Upper lobe of left lung (tissue), 6 donors: ENCODE data around the gene APIP. TPM values are rescaled to one million over a fixed set of nuclear protein-coding genes. Genes with fewer than 3 reads are reported as not detected.
"Not testable (repeated sequence)": the region's sequence is repeated elsewhere in the genome, so short reads cannot be mapped to it uniquely, and the experiment has no call there.

Experiments
- ATAC-seq, 2 donors: fragments of 200-7000 bp; cut with Tn5 transposase; one replicate each; pipeline ENCODE4 v1.9.1; 2022; ENCODE audit warnings: mild to moderate bottlenecking in 2 of 2, moderate library complexity in 2 of 2; ENCODE audit not compliant: low FRiP score in 2 of 2
- DNase-seq, 2 donors: peaks; one replicate each; pipeline ENCODE4 v3.0.0-alpha.2; 2019 to 2020
- H3K27ac ChIP-seq, 4 donors: fragments of 200-600 bp; sonication (generic); one replicate each; pipeline ENCODE4 v1.5.1; 2016 to 2019
- H3K27me3 ChIP-seq, 4 donors: fragments of 200-600 bp; sonication (generic); one replicate each; pipeline ENCODE4 v1.5.1; 2017 to 2019
- H3K36me3 ChIP-seq, 4 donors: fragments of 200-600 bp; sonication (generic); one replicate each; pipeline ENCODE4 v1.5.1; 2016 to 2019
- H3K4me1 ChIP-seq, 4 donors: fragments of 200-600 bp; sonication (generic); one replicate each; pipeline ENCODE4 v1.5.1; 2018 to 2019
- H3K4me3 ChIP-seq, 4 donors: fragments of 200-600 bp; sonication (generic); one replicate each; pipeline ENCODE4 v1.5.1; 2017 to 2019; ENCODE audit warnings: mild to moderate bottlenecking in 2 of 4, moderate library complexity in 1 of 4
- H3K9me3 ChIP-seq, 4 donors: fragments of 200-600 bp; sonication (generic); one replicate each; pipeline ENCODE4 v1.5.1; 2018 to 2019
- CTCF ChIP-seq, 6 experiments: fragments of 450-650 bp in 4 of 6; fragments of 200-600 bp in 2 of 6; sonication (generic) in 2 of 6; IDR thresholded peaks; one replicate each; pipeline ENCODE4 v1.5.1; 2016 to 2019; ENCODE audit warnings: antibody characterized with exemption in 6 of 6
- EP300 ChIP-seq, 4 donors: sonication (generic); formaldehyde crosslinking; IDR thresholded peaks; one replicate each; pipeline ENCODE4 v1.5.1; 2017; ENCODE audit warnings: antibody characterized with exemption in 4 of 4, control low read depth in 2 of 4
- POLR2A ChIP-seq, 4 donors: fragments of 450-650 bp; IDR thresholded peaks; one replicate each; pipeline ENCODE4 v1.5.1; 2016 to 2017; ENCODE audit warnings: antibody characterized with exemption in 4 of 4, mild to moderate bottlenecking in 2 of 4
- POLR2AphosphoS5 ChIP-seq, 2 donors: sonication (generic); formaldehyde crosslinking; IDR thresholded peaks; one replicate each; pipeline ENCODE4 v1.5.1; 2017; ENCODE audit warnings: antibody characterized with exemption in 2 of 2
- WGBS, 2 donors: methylation state at CpG; one replicate each; pipeline ENCODE4 v1.1.5; 2017 to 2018; 5-methylcytosine and 5-hydroxymethylcytosine counted together
- total RNA-seq, 6 donors: library from RNA; depleted of rRNA in 4 of 6; stranded (reverse); fragments of >200 nt in 4 of 6; gene quantifications; one replicate each; pipeline versions ENCODE4 v1.1.0 to v1.2.1, GENCODE V29; 2016 to 2021
- donor health status: DM: no; HTN: no; CAD: no; lungs with moderate emphysema.
- donor health status: DM: no; HTN: yes; CAD: no; lungs with severe emphysema.

The APIP gene
- total RNA-seq, 6 donors from 2014 or later, result 4.2 to 47.4 (median 26.8) TPM

GRCh38 chr11:34904421-34904955 is 11.7 kb downstream of the APIP start:
- no peak overlapping the region for H3K4me3 ChIP-seq
- H3K27ac ChIP-seq, result no peak overlapping the region
- TF ChIP-seq POLR2AphosphoS5 (IDR thresholded peaks at IDR 0.05) (no peak), CTCF (IDR thresholded peaks at IDR 0.05) (no peak), EP300 (IDR thresholded peaks at IDR 0.05) (no peak), POLR2A (IDR thresholded peaks at IDR 0.05) (no peak)
- H3K4me1 ChIP-seq, result no peaks in the 10 kb centered on the region
- WGBS, 2 donors, result 89 to 93% methylated on average over 3 of the region's 3 CpGs
- H3K9me3 ChIP-seq, result peaks cover 11 to 23% (median 14%) of the 10 kb centered on the region in 4 donors
- no peaks in the 10 kb centered on the region for H3K36me3 ChIP-seq
- no peaks in the 10 kb centered on the region for H3K27me3 ChIP-seq
- ATAC-seq (no peak), DNase-seq (no peak)

- H3K36me3 ChIP-seq, result no peaks in the 10 kb centered on the region
- TF ChIP-seq POLR2AphosphoS5 (IDR thresholded peaks at IDR 0.05), result no peak
- no peak for TF ChIP-seq POLR2A (IDR thresholded peaks at IDR 0.05)
- TF ChIP-seq EP300 (IDR thresholded peaks at IDR 0.05), result no peak
- no peak for TF ChIP-seq CTCF (IDR thresholded peaks at IDR 0.05)
- ATAC-seq (no peak), DNase-seq (no peak)
- WGBS, 2 donors, result 90 to 92% methylated on average over 5 of the region's 5 CpGs
- H3K4me1 ChIP-seq, result no peaks in the 10 kb centered on the region
- H3K4me3 ChIP-seq, result no peak overlapping the region
- peaks cover 17 to 43% (median 34%) of the 10 kb centered on the region in 4 donors for H3K9me3 ChIP-seq
- H3K27me3 ChIP-seq, result no peaks in the 10 kb centered on the region
- H3K27ac ChIP-seq, result no peak overlapping the region
Measured at GRCh38 chr11:34899633-34900016, 16.6 kb downstream of the APIP start.

GRCh38 chr11:34898474-34898873 is 17.7 kb downstream of the APIP start:
- no peak for ATAC-seq
- H3K27ac ChIP-seq, result no peak overlapping the region
- 99% methylated on average over 6 to 10 of the region's 10 CpGs for WGBS, 2 donors
- no peak for DNase-seq
- no peaks in the 10 kb centered on the region for H3K27me3 ChIP-seq
- TF ChIP-seq POLR2AphosphoS5 (IDR thresholded peaks at IDR 0.05), result no peak
- no peak for TF ChIP-seq POLR2A (IDR thresholded peaks at IDR 0.05)
- no peak for TF ChIP-seq EP300 (IDR thresholded peaks at IDR 0.05)
- no peak for TF ChIP-seq CTCF (IDR thresholded peaks at IDR 0.05)
- H3K4me3 ChIP-seq, result no peak overlapping the region
- peaks cover 17 to 43% (median 34%) of the 10 kb centered on the region in 4 donors for H3K9me3 ChIP-seq
- H3K4me1 ChIP-seq, result no peaks in the 10 kb centered on the region
- H3K36me3 ChIP-seq, result no peaks in the 10 kb centered on the region

GRCh38 chr11:34897171-34897870 is 18.9 kb downstream of the APIP start:
- Histone ChIP-seq H3K9me3 (peaks cover 17 to 43% (median 34%) of the 10 kb centered on the region in 4 donors), H3K27ac (no peak overlapping the region), H3K27me3 (no peaks in the 10 kb centered on the region), H3K4me1 (no peaks in the 10 kb centered on the region), H3K36me3 (no peaks in the 10 kb centered on the region), H3K4me3 (no peak overlapping the region)
- TF ChIP-seq POLR2A (IDR thresholded peaks at IDR 0.05) (no peak), CTCF (IDR thresholded peaks at IDR 0.05) (no peak), EP300 (IDR thresholded peaks at IDR 0.05) (no peak), POLR2AphosphoS5 (IDR thresholded peaks at IDR 0.05) (no peak)
- no peak for DNase-seq
- 83 to 100% methylated on average over 3 of the region's 3 CpGs for WGBS, 2 donors
- ATAC-seq, result no peak

DNA sequence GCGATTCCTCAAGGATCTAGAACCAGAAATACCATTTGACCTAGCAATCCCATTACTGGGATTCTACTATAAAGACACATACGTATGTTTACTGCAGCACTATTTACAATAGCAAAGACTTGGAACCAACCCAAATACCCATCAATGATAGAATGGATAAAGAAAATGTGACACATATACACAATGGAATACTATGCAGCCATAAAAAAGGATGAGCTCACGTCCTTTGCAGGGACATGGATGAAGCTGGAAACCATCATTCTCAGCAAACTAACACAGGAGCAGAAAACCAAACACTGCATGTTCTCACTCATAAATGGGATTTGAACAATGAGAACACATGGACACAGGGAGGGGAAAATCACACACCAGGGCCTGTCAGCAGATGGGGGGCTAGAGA is 20.0 kb downstream of the APIP start:
- not testable (repeated sequence) for ATAC-seq, DNase-seq, H3K27me3 ChIP-seq, H3K4me1 ChIP-seq, H3K27ac ChIP-seq, H3K4me3 ChIP-seq, H3K36me3 ChIP-seq
- WGBS, 2 donors, result 95 to 96% methylated on average over 3 of the region's 3 CpGs
- H3K9me3 ChIP-seq, result peaks cover 17 to 40% (median 33%) of the 10 kb centered on the region in 4 donors
